Measurements from ENCODE around the gene E2F1.

The E2F1 gene

DNA sequence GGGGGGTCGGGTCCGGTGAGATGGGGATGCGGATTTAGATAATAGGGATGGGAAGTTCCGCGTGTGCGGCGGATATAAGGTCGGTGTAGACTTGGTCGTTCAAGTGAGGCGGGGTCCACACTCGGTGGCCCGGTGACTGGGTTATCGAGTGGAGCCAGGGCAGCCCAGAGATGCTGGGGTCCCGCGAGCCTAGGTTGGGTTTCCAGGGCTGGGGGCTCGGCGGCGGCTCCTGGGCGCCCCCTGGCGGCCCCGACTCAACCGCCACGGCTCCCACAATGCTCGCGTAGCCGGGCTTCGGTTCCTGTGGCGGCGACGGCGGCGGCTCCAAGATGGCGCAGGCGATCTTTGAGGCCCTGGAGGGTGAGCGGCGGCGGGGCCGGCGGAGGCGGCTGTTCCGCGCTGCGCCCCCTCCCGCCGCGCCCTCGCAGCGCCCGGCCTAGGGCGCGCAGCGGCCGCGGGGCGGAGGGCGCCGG lies 45.5 kb upstream of the E2F1 start, which contains the start of gene ZNF341:
ZNF341 (plus strand) TSS at position 304 of the 473 bp plus-strand sequence; CDS start at position 330, 26 bp downstream.
- 10% methylated on average over 37 of the region's 57 CpGs for WGBS

GRCh38 chr20:33730946-33731692 lies 44.9 kb upstream of the E2F1 start:
- Histone ChIP-seq H3K18ac (ENCODE audit: low read depth in 1 of 2, low read length in 2 of 2) (peak overlapping the region in 1 of 2 experiments; percentile 84), H2AK5ac (ENCODE audit: low read length, severe bottlenecking) (peak overlapping the region; percentile 2), H3K14ac (ENCODE audit: low read length in 2 of 2) (peak overlapping the region in 1 of 2 experiments; percentile 18), H2BK12ac (ENCODE audit: low read length in 2 of 2) (peak overlapping the region; percentile 59 to 89), H4K91ac (ENCODE audit: low read length) (peak overlapping the region; percentile 22), H3K23ac (ENCODE audit: low read length in 2 of 2) (no peak overlapping the region), H3K36me3 (ENCODE audit: control insufficient read depth in 1 of 2, insufficient read depth in 2 of 2, low read depth in 1 of 2, low read length in 2 of 2) (no peaks in the 10 kb centered on the region), H4K8ac (ENCODE audit: low read length) (peak overlapping the region; percentile 25), H3K27me3 (ENCODE audit: control insufficient read depth in 1 of 2, insufficient read depth in 1 of 2, low read length in 2 of 2) (no peaks in the 10 kb centered on the region), H2BK5ac (ENCODE audit: low read depth, low read length, poor library complexity, severe bottlenecking) (no peak overlapping the region), H2BK15ac (ENCODE audit: low read depth, poor library complexity, severe bottlenecking) (peak overlapping the region; percentile 9), H3K4me3 (ENCODE audit: insufficient read depth in 1 of 2, low read depth in 1 of 2, low read length in 2 of 2) (peak overlapping the region; percentile 60 to 83), H3K27ac (ENCODE audit: low read length, poor library complexity, severe bottlenecking) (peak overlapping the region; percentile 63), H3K4me1 (ENCODE audit: control insufficient read depth, insufficient read depth, low read depth, low read length) (peaks cover 27% of the 10 kb centered on the region), H3K9ac (ENCODE audit: low read length) (peak overlapping the region; percentile 93), H3K4me2 (ENCODE audit: low read length, poor library complexity, severe bottlenecking) (peak overlapping the region; percentile 76), H2BK120ac (ENCODE audit: low read depth, low read length) (no peak overlapping the region), H3K4ac (ENCODE audit: low read depth in 1 of 2, low read length in 2 of 2) (peak overlapping the region in 1 of 2 experiments; percentile 75), H2AFZ (ENCODE audit: low read depth, low read length) (peak overlapping the region; percentile 79), H3K9me3 (ENCODE audit: control insufficient read depth, low read length) (peaks cover 2% of the 10 kb centered on the region), H3K79me1 (replicated peaks; ENCODE audit: low read length, poor library complexity, severe bottlenecking) (peaks cover 3% of the 10 kb centered on the region)
- DNase-seq, result no peak
- 86% methylated on average over 17 of the region's 18 CpGs for WGBS

More for the DNA sequence above, 45.5 kb upstream of the E2F1 start, which contains the start of gene ZNF341:
- Histone ChIP-seq H3K14ac (ENCODE audit: low read length in 2 of 2) (peak within 1 kb of the TSS in 1 of 2 experiments; percentile 78), H4K8ac (ENCODE audit: low read length) (peak within 1 kb of the TSS; percentile 98), H3K23ac (ENCODE audit: low read length in 2 of 2) (peak within 1 kb of the TSS in 1 of 2 experiments; percentile 97), H2AK5ac (ENCODE audit: low read length, severe bottlenecking) (peak within 1 kb of the TSS; percentile 21), H4K91ac (ENCODE audit: low read length) (peak within 1 kb of the TSS; percentile 99), H3K9me3 (ENCODE audit: control insufficient read depth, low read length) (peaks cover 8% of the 10 kb centered on the region), H2AFZ (ENCODE audit: low read depth, low read length) (peak within 1 kb of the TSS; percentile 92), H3K18ac (ENCODE audit: low read depth in 1 of 2, low read length in 2 of 2) (peak within 1 kb of the TSS; percentile 98 to 99), H3K9ac (ENCODE audit: low read length) (peak within 1 kb of the TSS; percentile 93), H3K36me3 (ENCODE audit: control insufficient read depth in 1 of 2, insufficient read depth in 2 of 2, low read depth in 1 of 2, low read length in 2 of 2) (no peaks in the 10 kb centered on the region), H2BK120ac (ENCODE audit: low read depth, low read length) (peak within 1 kb of the TSS; percentile 79), H3K4me1 (ENCODE audit: control insufficient read depth, insufficient read depth, low read depth, low read length) (peaks cover 27% of the 10 kb centered on the region), H2BK12ac (ENCODE audit: low read length in 2 of 2) (peak within 1 kb of the TSS; percentile 59 to 89), H3K4me2 (ENCODE audit: low read length, poor library complexity, severe bottlenecking) (peak within 1 kb of the TSS; percentile 95), H3K79me1 (replicated peaks; ENCODE audit: low read length, poor library complexity, severe bottlenecking) (peaks cover 6% of the 10 kb centered on the region), H3K27me3 (ENCODE audit: control insufficient read depth in 1 of 2, insufficient read depth in 1 of 2, low read length in 2 of 2) (no peaks in the 10 kb centered on the region), H2BK5ac (ENCODE audit: low read depth, low read length, poor library complexity, severe bottlenecking) (peak within 1 kb of the TSS; percentile 63), H3K4me3 (ENCODE audit: insufficient read depth in 1 of 2, low read depth in 1 of 2, low read length in 2 of 2) (peak within 1 kb of the TSS; percentile 60 to 83), H3K27ac (ENCODE audit: low read length, poor library complexity, severe bottlenecking) (peak within 1 kb of the TSS; percentile 93), H3K4ac (ENCODE audit: low read depth in 1 of 2, low read length in 2 of 2) (peak within 1 kb of the TSS; percentile 98), H2BK15ac (ENCODE audit: low read depth, poor library complexity, severe bottlenecking) (peak within 1 kb of the TSS; percentile 77)
- DNase-seq, result peak; percentile 83

- DNase-seq, result no peak
- 82% methylated on average over 3 of the region's 4 CpGs for WGBS
- no peaks in the 10 kb centered on the region for H3K79me1 ChIP-seq (replicated peaks; ENCODE audit: low read length, poor library complexity, severe bottlenecking)
Observed at GRCh38 chr20:33729101-33729500, 42.9 kb upstream of the E2F1 start.

DNA sequence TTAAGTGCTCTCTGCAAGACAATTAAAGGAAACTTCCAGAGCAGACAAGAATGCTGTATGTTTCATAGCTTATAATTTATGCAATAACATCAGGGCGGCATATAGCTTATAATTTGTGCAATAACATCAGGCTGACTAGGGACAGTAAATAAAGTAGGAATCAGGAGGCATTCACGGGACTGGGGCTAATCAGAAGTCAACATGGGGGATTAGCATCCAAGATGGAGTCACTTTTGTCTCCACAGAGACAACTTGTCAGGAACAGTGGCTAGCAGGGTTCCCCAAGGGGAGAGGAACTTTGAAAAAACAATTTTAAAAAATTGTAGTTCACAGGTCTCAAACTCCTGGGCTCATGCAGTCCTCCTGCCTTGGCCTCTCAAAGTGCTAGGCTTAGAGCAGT lies 42.3 kb upstream of the E2F1 start:
- Histone ChIP-seq H2BK5ac (ENCODE audit: low read depth, low read length, poor library complexity, severe bottlenecking) (no peak overlapping the region), H2BK120ac (ENCODE audit: low read depth, low read length) (no peak overlapping the region), H4K91ac (ENCODE audit: low read length) (no peak overlapping the region), H3K27me3 (ENCODE audit: control insufficient read depth in 1 of 2, insufficient read depth in 1 of 2, low read length in 2 of 2) (no peaks in the 10 kb centered on the region), H3K4me2 (ENCODE audit: low read length, poor library complexity, severe bottlenecking) (no peak overlapping the region), H3K9me3 (ENCODE audit: control insufficient read depth, low read length) (no peaks in the 10 kb centered on the region), H2AK5ac (ENCODE audit: low read length, severe bottlenecking) (no peak overlapping the region), H2BK15ac (ENCODE audit: low read depth, poor library complexity, severe bottlenecking) (no peak overlapping the region), H3K18ac (ENCODE audit: low read depth in 1 of 2, low read length in 2 of 2) (no peak overlapping the region), H2AFZ (ENCODE audit: low read depth, low read length) (no peak overlapping the region), H4K8ac (ENCODE audit: low read length) (no peak overlapping the region), H3K4me1 (ENCODE audit: control insufficient read depth, insufficient read depth, low read depth, low read length) (peaks cover 20% of the 10 kb centered on the region), H3K4me3 (ENCODE audit: insufficient read depth in 1 of 2, low read depth in 1 of 2, low read length in 2 of 2) (no peak overlapping the region), H3K79me1 (replicated peaks; ENCODE audit: low read length, poor library complexity, severe bottlenecking) (no peaks in the 10 kb centered on the region), H3K14ac (ENCODE audit: low read length in 2 of 2) (no peak overlapping the region), H3K36me3 (ENCODE audit: control insufficient read depth in 1 of 2, insufficient read depth in 2 of 2, low read depth in 1 of 2, low read length in 2 of 2) (no peaks in the 10 kb centered on the region), H3K4ac (ENCODE audit: low read depth in 1 of 2, low read length in 2 of 2) (no peak overlapping the region), H3K23ac (ENCODE audit: low read length in 2 of 2) (no peak overlapping the region), H3K27ac (ENCODE audit: low read length, poor library complexity, severe bottlenecking) (no peak overlapping the region), H3K9ac (ENCODE audit: low read length) (no peak overlapping the region), H2BK12ac (ENCODE audit: low read length in 2 of 2) (no peak overlapping the region)
- no peak for DNase-seq
- WGBS, result 92% methylated on average over 2 of the region's 2 CpGs

More at GRCh38 chr20:33729101-33729500, 42.9 kb upstream of the E2F1 start:
- no peak overlapping the region for H2AFZ ChIP-seq (ENCODE audit: low read depth, low read length)
- no peak overlapping the region for H3K4ac ChIP-seq (ENCODE audit: low read depth in 1 of 2, low read length in 2 of 2)
- no peak overlapping the region for H2AK5ac ChIP-seq (ENCODE audit: low read length, severe bottlenecking)
- no peak overlapping the region for H2BK5ac ChIP-seq (ENCODE audit: low read depth, low read length, poor library complexity, severe bottlenecking)
- no peak overlapping the region for H3K27ac ChIP-seq (ENCODE audit: low read length, poor library complexity, severe bottlenecking)
- no peak overlapping the region for H2BK12ac ChIP-seq (ENCODE audit: low read length in 2 of 2)
- peaks cover 23% of the 10 kb centered on the region for H3K4me1 ChIP-seq (ENCODE audit: control insufficient read depth, insufficient read depth, low read depth, low read length)
- H2BK15ac ChIP-seq (ENCODE audit: low read depth, poor library complexity, severe bottlenecking), result no peak overlapping the region
- H3K14ac ChIP-seq (ENCODE audit: low read length in 2 of 2), result no peak overlapping the region
- H3K9me3 ChIP-seq (ENCODE audit: control insufficient read depth, low read length), result no peaks in the 10 kb centered on the region
- H3K18ac ChIP-seq (ENCODE audit: low read depth in 1 of 2, low read length in 2 of 2), result no peak overlapping the region
- no peak overlapping the region for H3K23ac ChIP-seq (ENCODE audit: low read length in 2 of 2)
- no peak overlapping the region for H4K8ac ChIP-seq (ENCODE audit: low read length)
- no peak overlapping the region for H2BK120ac ChIP-seq (ENCODE audit: low read depth, low read length)
- H4K91ac ChIP-seq (ENCODE audit: low read length), result no peak overlapping the region
- no peak overlapping the region for H3K4me3 ChIP-seq (ENCODE audit: insufficient read depth in 1 of 2, low read depth in 1 of 2, low read length in 2 of 2)
- no peaks in the 10 kb centered on the region for H3K27me3 ChIP-seq (ENCODE audit: control insufficient read depth in 1 of 2, insufficient read depth in 1 of 2, low read length in 2 of 2)
- H3K9ac ChIP-seq (ENCODE audit: low read length), result no peak overlapping the region
- H3K36me3 ChIP-seq (ENCODE audit: control insufficient read depth in 1 of 2, insufficient read depth in 2 of 2, low read depth in 1 of 2, low read length in 2 of 2), result no peaks in the 10 kb centered on the region
- H3K4me2 ChIP-seq (ENCODE audit: low read length, poor library complexity, severe bottlenecking), result no peak overlapping the region
